Vagina (tissue), 2 donors: ENCODE data around the gene YOD1.

ENCODE experiments used
- CTCF ChIP-seq, 3 experiments: fragments of 450-650 bp in 2 of 3; fragments of 200-600 bp in 1 of 3; sonication (generic) in 1 of 3; IDR thresholded peaks; one replicate each; pipeline ENCODE4 v1.5.1; 2017 to 2019; ENCODE audit warnings: antibody characterized with exemption in 3 of 3, mild to moderate bottlenecking in 2 of 3, moderate library complexity in 2 of 3
- POLR2A ChIP-seq, 2 donors: fragments of 450-650 bp; IDR thresholded peaks; one replicate each; pipeline ENCODE4 v1.6.1; 2017; ENCODE audit warnings: antibody characterized with exemption in 2 of 2, mild to moderate bottlenecking in 2 of 2, moderate library complexity in 2 of 2
- POLR2AphosphoS5 ChIP-seq, 2 donors: sonication (generic); formaldehyde crosslinking; IDR thresholded peaks; one replicate each; pipeline ENCODE4 v1.9.0; 2017; ENCODE audit warnings: antibody characterized with exemption in 2 of 2, mild to moderate bottlenecking in 2 of 2, low read depth in 1 of 2; ENCODE audit not compliant: insufficient read depth in 1 of 2

- TF ChIP-seq CTCF (IDR thresholded peaks at IDR 0.05) (no peak), POLR2A (IDR thresholded peaks at IDR 0.05) (no peak), POLR2AphosphoS5 (IDR thresholded peaks at IDR 0.05; ENCODE audit: insufficient read depth in 1 of 2, low read depth in 1 of 2) (no peak)
Measured at GRCh38 chr1:207088701-207089626, 38.0 kb upstream of the YOD1 start, which contains the start of gene C4BPB.
